ENCODE measurements around the gene KDM4C. TPM values are rescaled to one million over a fixed set of nuclear protein-coding genes. Genes with fewer than 3 reads are reported as not detected.

KDM4C gene
- polyA plus RNA-seq, 1 donor (not counting 4 experiments of a cell fraction or from before 2014, with no cell fraction given): 17.2 TPM

- Histone ChIP-seq H3K27me3 (ENCODE audit: control insufficient read depth, extremely low read depth, insufficient read depth, low read length) (no peaks in the 10 kb centered on the region), H4K20me1 (ENCODE audit: control insufficient read depth, extremely low read depth, insufficient read depth, low read length) (no peaks in the 10 kb centered on the region), H3K4me2 (ENCODE audit: control insufficient read depth, extremely low read depth, insufficient read depth, low read depth, low read length) (no peak overlapping the region), H3K9me1 (ENCODE audit: control insufficient read depth, extremely low read depth, insufficient read depth, low read length) (no peaks in the 10 kb centered on the region), H2AFZ (ENCODE audit: control insufficient read depth, low read length) (no peak overlapping the region), H3K4me3 (ENCODE audit: control insufficient read depth in 2 of 3, extremely low read depth in 1 of 3, insufficient read depth in 2 of 3, low read depth in 1 of 3, low read length in 3 of 3) (no peak overlapping the region), H3K27ac (ENCODE audit: control insufficient read depth, insufficient read depth, low read length) (no peak overlapping the region), H3K79me2 (ENCODE audit: control insufficient read depth, insufficient read depth, low read length) (peaks cover 82% of the 10 kb centered on the region), H3K9me3 (ENCODE audit: control insufficient read depth, low read depth, low read length) (no peaks in the 10 kb centered on the region), H3K9ac (ENCODE audit: control insufficient read depth, extremely low read depth, insufficient read depth, low read length) (no peak overlapping the region), H3K4me1 (ENCODE audit: control insufficient read depth, extremely low read depth, insufficient read depth, low read length) (peaks cover 11% of the 10 kb centered on the region), H3K36me3 (ENCODE audit: control insufficient read depth in 2 of 2, extremely low read depth in 1 of 2, insufficient read depth in 2 of 2, low read length in 2 of 2) (no peaks in the 10 kb centered on the region)
- no peak for FAIRE-seq
- dilution Hi-C loops (cut with MboI; ENCODE audit: extremely low pct_ligation_motif_present, low sequenced_read_pairs): no loop called here
- TF ChIP-seq EZH2 (IDR thresholded peaks at IDR 0.05; ENCODE audit: low read length) (no peak), CTCF (optimal IDR thresholded peaks at IDR 0.05 in 1 of 3, IDR thresholded peaks at IDR 0.05 in 1 of 3, conservative IDR thresholded peaks at IDR 0.05 in 1 of 3; ENCODE audit: extremely low read depth in 1 of 3, insufficient read depth in 2 of 3, low read length in 3 of 3) (no peak)
- no peak for DNase-seq (ENCODE audit: low read depth, low spot score)
These were observed 7.2 kb downstream of the KDM4C start for GRCh38 chr9:6764950-6765349.

DNA sequence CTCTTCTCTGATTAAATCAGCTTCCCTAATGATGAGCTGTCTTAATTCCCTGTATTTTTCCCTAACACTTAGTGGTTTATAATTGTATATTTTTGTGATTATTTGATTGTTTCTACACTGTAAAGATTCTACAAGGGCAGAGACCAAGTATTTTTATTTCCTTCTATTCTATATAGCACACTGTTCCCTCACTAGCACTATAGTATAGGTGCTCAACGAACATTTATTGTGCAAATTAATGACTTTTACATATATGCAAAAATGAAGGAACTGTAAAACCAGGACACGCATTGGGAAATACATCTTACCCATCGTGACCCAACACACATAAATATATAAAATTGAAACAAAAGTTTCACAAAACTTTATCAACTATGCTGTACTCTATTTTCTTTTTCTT is 7.6 kb downstream of the KDM4C start:
- DNase-seq (ENCODE audit: low read depth, low spot score): no peak
- Histone ChIP-seq H3K4me1 (ENCODE audit: control insufficient read depth, extremely low read depth, insufficient read depth, low read length) (peaks cover 9% of the 10 kb centered on the region), H3K9me3 (ENCODE audit: control insufficient read depth, low read depth, low read length) (no peaks in the 10 kb centered on the region), H4K20me1 (ENCODE audit: control insufficient read depth, extremely low read depth, insufficient read depth, low read length) (no peaks in the 10 kb centered on the region), H3K79me2 (ENCODE audit: control insufficient read depth, insufficient read depth, low read length) (peaks cover 83% of the 10 kb centered on the region), H3K36me3 (ENCODE audit: control insufficient read depth in 2 of 2, extremely low read depth in 1 of 2, insufficient read depth in 2 of 2, low read length in 2 of 2) (no peaks in the 10 kb centered on the region), H3K9ac (ENCODE audit: control insufficient read depth, extremely low read depth, insufficient read depth, low read length) (no peak overlapping the region), H3K4me2 (ENCODE audit: control insufficient read depth, extremely low read depth, insufficient read depth, low read depth, low read length) (no peak overlapping the region), H3K4me3 (ENCODE audit: control insufficient read depth in 2 of 3, extremely low read depth in 1 of 3, insufficient read depth in 2 of 3, low read depth in 1 of 3, low read length in 3 of 3) (no peak overlapping the region), H3K27me3 (ENCODE audit: control insufficient read depth, extremely low read depth, insufficient read depth, low read length) (no peaks in the 10 kb centered on the region), H2AFZ (ENCODE audit: control insufficient read depth, low read length) (no peak overlapping the region), H3K9me1 (ENCODE audit: control insufficient read depth, extremely low read depth, insufficient read depth, low read length) (no peaks in the 10 kb centered on the region), H3K27ac (ENCODE audit: control insufficient read depth, insufficient read depth, low read length) (no peak overlapping the region)
- no peak for TF ChIP-seq CTCF (optimal IDR thresholded peaks at IDR 0.05 in 1 of 3, IDR thresholded peaks at IDR 0.05 in 1 of 3, conservative IDR thresholded peaks at IDR 0.05 in 1 of 3; ENCODE audit: extremely low read depth in 1 of 3, insufficient read depth in 2 of 3, low read length in 3 of 3)
- no peak for TF ChIP-seq EZH2 (IDR thresholded peaks at IDR 0.05; ENCODE audit: low read length)
- dilution Hi-C loops (cut with MboI; ENCODE audit: extremely low pct_ligation_motif_present, low sequenced_read_pairs): no loop called here
- no peak for FAIRE-seq
